Measurements from ENCODE around the gene MAN2B1.

DNA sequence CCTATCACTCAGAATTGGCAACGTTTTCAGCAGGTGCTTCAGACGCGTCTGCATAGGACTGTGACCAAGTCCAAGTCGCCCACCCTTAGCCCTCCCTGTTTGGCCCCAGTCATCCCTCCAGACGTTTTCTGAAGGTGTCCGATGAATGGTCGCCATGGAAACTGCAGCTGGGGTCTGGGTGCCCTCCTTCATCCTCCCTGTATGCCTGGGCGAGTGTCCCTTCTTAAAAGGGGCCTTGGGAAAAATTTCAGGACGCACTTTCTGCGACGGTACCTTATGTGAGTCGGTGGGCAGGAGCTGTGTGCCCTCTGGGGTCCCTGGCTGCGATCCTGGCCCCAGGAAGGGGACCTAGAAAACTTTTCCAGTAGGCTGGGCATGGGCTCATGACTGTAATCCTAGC, 25.1 kb downstream of the MAN2B1 start:
- no peak for TF ChIP-seq POLR2A (IDR thresholded peaks at IDR 0.05)
- no peak for TF ChIP-seq EP300 (IDR thresholded peaks at IDR 0.05)
